GM12878 (cell line): ENCODE results near the gene CCL14. TPM values are rescaled to one million over a fixed set of nuclear protein-coding genes. Genes with fewer than 3 reads are reported as not detected.

Source experiments
- ATAC-seq: fragments of 200-7000 bp; cut with Tn5 transposase; 3 replicates; pipeline ENCODE4 v1.9.1; 2020; ENCODE audit warnings: mild to moderate bottlenecking, moderate library complexity
- BruUV-seq: library from RNA; stranded (reverse); fragments of 400-500 nt; replicated peaks from 2 replicates; lab custom pipeline; 2021; lab: Mats Ljungman, UMichigan
- CTCF ChIA-PET: fragments of 300-600 bp; sonication (Branson Sonifier 250); formaldehyde crosslinking; extraction: SDS; loops from one replicate; lab custom pipeline; 2021; ENCODE audit warnings: inconsistent platforms; lab: Yijun Ruan, JAX
- POLR2A ChIA-PET: fragments of 350-600 bp; formaldehyde crosslinking; extraction: SDS; loops from one replicate; lab custom pipeline; 2021; ENCODE audit warnings: inconsistent platforms; lab: Charles Lee
- RAD21 ChIA-PET: fragments of 300-600 bp; sonication (Branson Sonifier 250); formaldehyde crosslinking; loops from one replicate; lab custom pipeline; 2023; ENCODE audit warnings: antibody characterized with exemption; ENCODE audit not compliant: unreplicated experiment; lab: Charles Lee
- SMC1A ChIA-PET: fragments of 300-600 bp; sonication (Branson Sonifier 250); formaldehyde crosslinking; loops from one replicate; lab custom pipeline; 2023; ENCODE audit not compliant: unreplicated experiment, uncharacterized antibody; lab: Charles Lee
- DNase-seq: peaks from one replicate; pipeline ENCODE4 v3.0.0-alpha.2; 2011; ENCODE audit warnings: low read depth, low spot score
- FAIRE-seq: peaks from 3 replicates; lab custom pipeline; 2011; peaks lifted over from hg19 to GRCh38; lab: Jason Lieb, UNC
- H2AFZ ChIP-seq: 2 replicates; pipeline ENCODE4 v1.6.0; 2011; ENCODE audit warnings: low read depth, low read length, control low read depth; ENCODE audit not compliant: control insufficient read depth
- H3K27ac ChIP-seq: 2 replicates; pipeline ENCODE4 v1.5.1; 2011; ENCODE audit warnings: control low read depth; ENCODE audit not compliant: control insufficient read depth, insufficient read depth
- H3K27me3 ChIP-seq, 2 experiments: replicated peaks in 1 of 2; 2 replicates each; pipeline versions ENCODE4 v1.6.0 to v1.6.1; 2011; ENCODE audit warnings: low read length in 1 of 2; ENCODE audit not compliant: control insufficient read depth in 2 of 2, insufficient read depth in 2 of 2
- H3K36me3 ChIP-seq, 2 experiments: 2 replicates each; pipeline ENCODE4 v1.5.1; 2011; ENCODE audit warnings: low read length in 1 of 2; ENCODE audit not compliant: control insufficient read depth in 2 of 2, insufficient read depth in 2 of 2
- H3K4me1 ChIP-seq: 2 replicates; pipeline ENCODE4 v1.6.1; 2011; ENCODE audit warnings: mild to moderate bottlenecking, low read length, moderate library complexity, mixed read lengths; ENCODE audit not compliant: control insufficient read depth, insufficient read depth
- H3K4me2 ChIP-seq: 2 replicates; pipeline ENCODE4 v1.6.0; 2011; ENCODE audit warnings: control low read depth; ENCODE audit not compliant: control insufficient read depth, insufficient read depth
- H3K4me3 ChIP-seq: fragments of 200-600 bp; sonication (generic); 2 replicates; pipeline ENCODE4 v1.5.1; 2016
- H3K79me2 ChIP-seq: 2 replicates; pipeline ENCODE4 v1.6.0; 2011; ENCODE audit warnings: low read length; ENCODE audit not compliant: control insufficient read depth, insufficient read depth
- H3K9ac ChIP-seq: 2 replicates; pipeline ENCODE4 v1.8.0; 2011; ENCODE audit warnings: low read length, control low read depth, mixed read lengths; ENCODE audit not compliant: control insufficient read depth, insufficient read depth
- H3K9me3 ChIP-seq: replicated peaks from 3 replicates; pipeline ENCODE4 v1.5.1; 2011; ENCODE audit warnings: mild to moderate bottlenecking, low read length; ENCODE audit not compliant: control insufficient read depth, insufficient read depth
- H4K20me1 ChIP-seq: 2 replicates; pipeline ENCODE4 v1.6.0; 2011; ENCODE audit not compliant: control insufficient read depth, insufficient read depth
- BACH1 ChIP-seq: fragments of 450-650 bp; IDR thresholded peaks from 2 replicates; pipeline ENCODE4 v1.6.1; 2017; ENCODE audit warnings: mild to moderate bottlenecking, borderline replicate concordance
- CREB1 ChIP-seq: IDR thresholded peaks from 2 replicates; pipeline ENCODE4 v1.6.1; 2012; ENCODE audit warnings: low read depth, mild to moderate bottlenecking, inconsistent platforms
- EED ChIP-seq: sonication (generic); IDR thresholded peaks from 2 replicates; pipeline ENCODE4 v1.6.1; 2016; ENCODE audit warnings: antibody characterized with exemption, low read depth
- GATAD2B ChIP-seq: fragments of 450-650 bp; conservative IDR thresholded peaks from 2 replicates; pipeline ENCODE4 v1.6.1; 2017; ENCODE audit warnings: low read depth, mild to moderate bottlenecking, moderate library complexity
- NR2C1 ChIP-seq: fragments of 450-650 bp; IDR thresholded peaks from 2 replicates; pipeline ENCODE4 v1.6.1; 2017; ENCODE audit warnings: antibody characterized with exemption, mild to moderate bottlenecking, moderate library complexity
- PBX3 ChIP-seq: IDR thresholded peaks from 2 replicates; pipeline ENCODE4 v1.6.1; 2011; ENCODE audit warnings: mild to moderate bottlenecking, low read depth, low read length, moderate library complexity; ENCODE audit not compliant: insufficient replicate concordance
- POLR2AphosphoS2 ChIP-seq: IDR thresholded peaks from 2 replicates; pipeline ENCODE4 v1.6.1; 2011; ENCODE audit warnings: low read depth, mild to moderate bottlenecking, low read length, improper control_type of control experiment, moderate library complexity
- RAD51 ChIP-seq: fragments of 450-650 bp; IDR thresholded peaks from 2 replicates; pipeline ENCODE4 v1.6.1; 2016; ENCODE audit warnings: moderate library complexity, mild to moderate bottlenecking, inconsistent platforms
- RB1 ChIP-seq: fragments of 450-650 bp; formaldehyde crosslinking; IDR thresholded peaks from 2 replicates; pipeline ENCODE4 v1.6.1; 2017; ENCODE audit warnings: mild to moderate bottlenecking, borderline replicate concordance
- SMARCA5 ChIP-seq: fragments of 450-650 bp; IDR thresholded peaks from 2 replicates; pipeline ENCODE4 v1.6.1; 2017; ENCODE audit warnings: mild to moderate bottlenecking
- SUZ12 ChIP-seq: fragments of 200-600 bp; sonication (generic); IDR thresholded peaks from one replicate; pipeline ENCODE4 v1.6.1; 2018; ENCODE audit warnings: antibody characterized with exemption, mild to moderate bottlenecking; ENCODE audit not compliant: unreplicated experiment
- YBX1 ChIP-seq: fragments of 450-650 bp; IDR thresholded peaks from 2 replicates; pipeline ENCODE4 v1.6.1; 2016; ENCODE audit warnings: antibody characterized with exemption
- ZBTB4 ChIP-seq: fragments of 450-650 bp; formaldehyde crosslinking; IDR thresholded peaks from 2 replicates; pipeline ENCODE4 v1.4.0; 2022; ENCODE audit warnings: mild to moderate bottlenecking, moderate library complexity
- whole genome bisulfite sequencing: methylation state at CpG from one replicate; pipeline ENCODE4 v1.1.6; 2016; ENCODE audit warnings: low lambda C conversion rate; ENCODE audit not compliant: insufficient replicate concordance, insufficient coverage; ENCODE audit errors: missing lambda C conversion rate; 5-methylcytosine and 5-hydroxymethylcytosine counted together
- in situ Hi-C: fragments of 300-500 bp; cut with MboI; formaldehyde crosslinking; loops from 9 replicates; pipeline ENCODE4 v1.14.3; 2018; ENCODE audit warnings: mixed read lengths
- intact Hi-C: fragments of 100-400 bp; cut with micrococcal nuclease; formaldehyde crosslinking; loops from one replicate; pipeline ENCODE4 v1.14.2; 2022; ENCODE audit not compliant: unreplicated experiment
- polyA plus RNA-seq, 11 experiments: library from polyadenylated mRNA; depleted of rRNA in 4 of 11; unstranded in 6 of 11; stranded (reverse) in 5 of 11; fragments of >200 nt; fragmentation: Nextera tagmentation in 4 of 11; fragmentation: Illumina TruSeq in 1 of 11; extraction: Ambion mirVana in 4 of 11; extraction: Trizol in 1 of 11; gene quantifications; 1 replicate in 1 of 11; 2 replicates in 10 of 11; pipeline versions ENCODE4 v1.2.1 to v1.2.3, GENCODE V29; 2011 to 2016; ENCODE audit warnings: inconsistent platforms in 2 of 11, missing spikeins in 2 of 11, low read depth in 1 of 11
- total RNA-seq, 4 experiments: library from RNA; depleted of rRNA in 3 of 4; stranded (reverse); fragments of >200 nt in 3 of 4; fragmentation: Illumina TruSeq in 1 of 4; extraction: Trizol in 1 of 4; gene quantifications; 2 replicates each; pipeline versions ENCODE4 v1.2.1 to v1.2.3, GENCODE V29; 2013 to 2021

Gene CCL14
- total and polyA plus RNA-seq, 10 of the 15 experiments (the other 5 are each of a cell fraction or from before 2014, with no cell fraction given) = not detected

GRCh38 chr17:35981246-35981645 is 5.3 kb downstream of the CCL14 start, which contains the start of gene CCL16:
Gene CCL16, minus strand, starts transcription at chr17:35981497. Its CDS starts 77 bp downstream, at chr17:35981420.
- Histone ChIP-seq H4K20me1 (no peaks in the 10 kb centered on the region), H3K4me2 (no peak within 1 kb of the TSS), H3K27me3 (no peaks in the 10 kb centered on the region), H3K9me3 (no peaks in the 10 kb centered on the region; the same call in 1 of the 3 replicates), H3K9ac (no peak within 1 kb of the TSS), H2AFZ (no peak within 1 kb of the TSS), H3K79me2 (no peaks in the 10 kb centered on the region), H3K36me3 (no peaks in the 10 kb centered on the region), H3K4me1 (peaks cover 6% of the 10 kb centered on the region; the same call in 1 of the 2 replicates), H3K27ac (no peak within 1 kb of the TSS), H3K4me3 (no peak within 1 kb of the TSS)
- SMC1A ChIA-PET = interaction anchor here (0.7 to 17.2 kb wide), 11 partner anchors 9 to 744 kb away, joined by 3 to 485 read pairs (median 7); partner anchors contain the start of gene CCL15
- POLR2A ChIA-PET = interaction anchor here (1.0 kb wide), 1 partner anchor 10 kb away, joined by 4 read pairs; no protein-coding TSS in a partner anchor
- intact Hi-C loops (no loop called here), in situ Hi-C loops (no loop called here)
- RAD21 ChIA-PET = interaction anchor here (0.6 to 17.2 kb wide), 9 partner anchors 10 to 912 kb away, joined by 3 to 342 read pairs (median 5); partner anchors contain the start of gene CCL18
- FAIRE-seq = no peak
- DNase-seq = no peak
- no TSS peak for BruUV-seq
- 55% methylated on average over 12 of the region's 12 CpGs for WGBS
- CTCF ChIA-PET = interaction anchor here (0.5 to 19.0 kb wide), 12 partner anchors 8 to 502 kb away, joined by 3 to 622 read pairs (median 6); partner anchors contain the start of gene CCL23
- no peak for ATAC-seq
- TF ChIP-seq SMARCA5 = no peak
- TF ChIP-seq RB1 = no peak
- TF ChIP-seq RAD51 = no peak
- no peak for TF ChIP-seq GATAD2B
- TF ChIP-seq NR2C1 = no peak

- DNase-seq (no peak), ATAC-seq (no peak), FAIRE-seq (no peak)
- H3K9ac ChIP-seq = no peak overlapping the region
- SMC1A ChIA-PET = interaction anchor here (0.6 to 17.2 kb wide), 21 partner anchors 9 to 706 kb away, joined by 3 to 485 read pairs (median 4); partner anchors contain the start of genes CCL14, CCL3 and CCL4
- no peaks in the 10 kb centered on the region for H4K20me1 ChIP-seq
- H3K27ac ChIP-seq = no peak overlapping the region
- H3K79me2 ChIP-seq = no peaks in the 10 kb centered on the region
- no peak overlapping the region for H3K4me3 ChIP-seq
- in situ Hi-C loops (no loop called here), intact Hi-C loops (no loop called here)
- WGBS = 67% methylated on average over 3 of the region's 3 CpGs
- CTCF ChIA-PET = interaction anchor here (0.7 to 19.0 kb wide), 12 partner anchors 9 to 505 kb away, joined by 3 to 622 read pairs (median 4); partner anchors contain the start of genes CCL18 and CCL3
- H3K9me3 ChIP-seq = no peaks in the 10 kb centered on the region; the same call in 1 of the 3 replicates
- RAD21 ChIA-PET = interaction anchor here (1.1 to 17.2 kb wide), 9 partner anchors 9 to 170 kb away, joined by 4 to 342 read pairs (median 8); partner anchors contain the start of gene CCL3
- H3K27me3 ChIP-seq = no peaks in the 10 kb centered on the region
- no peak overlapping the region for H2AFZ ChIP-seq
- no peaks in the 10 kb centered on the region for H3K36me3 ChIP-seq
- POLR2A ChIA-PET = interaction anchor here (1.2 to 1.3 kb wide), 2 partner anchors 94 to 172 kb away, joined by 3 to 5 read pairs; no protein-coding TSS in a partner anchor
- no TSS peak for BruUV-seq
- H3K4me2 ChIP-seq = no peak overlapping the region
- H3K4me1 ChIP-seq = peaks cover 6% of the 10 kb centered on the region; the same call in 1 of the 2 replicates
- TF ChIP-seq YBX1 (no peak), ZBTB4 (CRISPR knock-in tag) (no peak), EED (no peak), BACH1 (no peak), PBX3 (no peak), CREB1 (no peak), POLR2AphosphoS2 (no peak), SUZ12 (no peak)
Measured at GRCh38 chr17:35978346-35978745, 8.2 kb downstream of the CCL14 start.
